ENCODE measurements around the gene TNFAIP2.
"Not testable (repeated sequence)": the region's sequence is repeated elsewhere in the genome, so short reads cannot be mapped to it uniquely, and the experiment has no call there.

TNFAIP2 gene

GRCh38 chr14:103104654-103105452, 18.4 kb upstream of the TNFAIP2 start:
- DNase-seq (ENCODE audit: low read depth, low spot score), result no peak
- H3K27ac ChIP-seq, result no peak overlapping the region

GRCh38 chr14:103105580-103106150, 17.6 kb upstream of the TNFAIP2 start:
- DNase-seq (ENCODE audit: low read depth, low spot score), result no peak

GRCh38 chr14:103107455-103107854, 15.8 kb upstream of the TNFAIP2 start:
- H3K27ac ChIP-seq, result no peak overlapping the region
- DNase-seq (ENCODE audit: low read depth, low spot score), result no peak

More at GRCh38 chr14:103105580-103106150, 17.6 kb upstream of the TNFAIP2 start:
- H3K27ac ChIP-seq, result no peak overlapping the region

GRCh38 chr14:103107941-103108748, 15.1 kb upstream of the TNFAIP2 start:
- no peak for DNase-seq (ENCODE audit: low read depth, low spot score)
- H3K27ac ChIP-seq, result no peak overlapping the region

- no peak overlapping the region for H3K27ac ChIP-seq
- DNase-seq (ENCODE audit: low read depth, low spot score), result no peak
Observed at GRCh38 chr14:103108749-103109207, 14.5 kb upstream of the TNFAIP2 start.

GRCh38 chr14:103109535-103110441, 13.5 kb upstream of the TNFAIP2 start:
- DNase-seq (ENCODE audit: low read depth, low spot score), result no peak
- H3K27ac ChIP-seq, result no peak overlapping the region

- no peak overlapping the region for H3K27ac ChIP-seq
- no peak for DNase-seq (ENCODE audit: low read depth, low spot score)
Observed at GRCh38 chr14:103110681-103111231, 12.5 kb upstream of the TNFAIP2 start.

- H3K27ac ChIP-seq, result no peak overlapping the region
- no peak for DNase-seq (ENCODE audit: low read depth, low spot score)
Observed at GRCh38 chr14:103111232-103111868, 11.9 kb upstream of the TNFAIP2 start.

GRCh38 chr14:103112400-103113243, 10.6 kb upstream of the TNFAIP2 start:
- no peak for DNase-seq (ENCODE audit: low read depth, low spot score)
- H3K27ac ChIP-seq, result no peak overlapping the region

GRCh38 chr14:103113303-103113702, 10.0 kb upstream of the TNFAIP2 start:
- no peak overlapping the region for H3K27ac ChIP-seq
- DNase-seq (ENCODE audit: low read depth, low spot score), result no peak

GRCh38 chr14:103113774-103114173, 9.5 kb upstream of the TNFAIP2 start:
- DNase-seq (ENCODE audit: low read depth, low spot score), result no peak
- H3K27ac ChIP-seq, result no peak overlapping the region

GRCh38 chr14:103115086-103115679, 8.1 kb upstream of the TNFAIP2 start:
- DNase-seq (ENCODE audit: low read depth, low spot score); H3K27ac ChIP-seq: not testable (repeated sequence)

- no peak for DNase-seq (ENCODE audit: low read depth, low spot score)
- H3K27ac ChIP-seq, result no peak overlapping the region
Observed at GRCh38 chr14:103115845-103116572, 7.3 kb upstream of the TNFAIP2 start.

GRCh38 chr14:103116636-103117035, 6.6 kb upstream of the TNFAIP2 start:
- no peak for DNase-seq (ENCODE audit: low read depth, low spot score)
- H3K27ac ChIP-seq, result no peak overlapping the region

GRCh38 chr14:103117499-103117898, 5.8 kb upstream of the TNFAIP2 start:
- DNase-seq (ENCODE audit: low read depth, low spot score); H3K27ac ChIP-seq: not testable (repeated sequence)

GRCh38 chr14:103118018-103118662, 5.1 kb upstream of the TNFAIP2 start:
- H3K27ac ChIP-seq, result no peak overlapping the region
- DNase-seq (ENCODE audit: low read depth, low spot score), result no peak
